Stomach (tissue), 9 donors: Measurements from ENCODE around the gene PSMB7. TPM values are rescaled to one million over a fixed set of nuclear protein-coding genes. Genes with fewer than 3 reads are reported as not detected.

Experiments
- DNase-seq, 2 donors: peaks; one replicate each; pipeline versions ENCODE4 v3.0.0 to v3.0.0-alpha.2; 2013 to 2019
- H3K27ac ChIP-seq, 5 donors: fragments of 200-600 bp in 4 of 5; sonication (generic) in 4 of 5; one replicate each; pipeline ENCODE4 v1.5.1; 2013 to 2019; ENCODE audit warnings: mild to moderate bottlenecking in 1 of 5, moderate library complexity in 1 of 5
- H3K27me3 ChIP-seq, 3 donors: fragments of 200-600 bp; sonication (generic); one replicate each; pipeline ENCODE4 v1.5.1; 2017 to 2019; ENCODE audit warnings: mixed run types in 1 of 3
- H3K36me3 ChIP-seq, 4 donors: fragments of 200-600 bp; sonication (generic); 1 replicate in 3 of 4; 2 replicates in 1 of 4; pipeline ENCODE4 v1.5.1; 2016 to 2019
- H3K4me1 ChIP-seq, 4 donors: fragments of 200-600 bp; sonication (generic); one replicate each; pipeline ENCODE4 v1.5.1; 2016 to 2019
- H3K4me3 ChIP-seq, 4 donors: fragments of 200-600 bp; sonication (generic) in 3 of 4; one replicate each; pipeline ENCODE4 v1.5.1; 2016 to 2019; ENCODE audit warnings: mild to moderate bottlenecking in 1 of 4
- H3K9me3 ChIP-seq, 4 donors: fragments of 200-600 bp; sonication (generic); one replicate each; pipeline ENCODE4 v1.5.1; 2016 to 2019
- EP300 ChIP-seq: sonication (generic); formaldehyde crosslinking; IDR thresholded peaks from one replicate; pipeline ENCODE4 v1.6.1; 2017; ENCODE audit warnings: antibody characterized with exemption
- POLR2A ChIP-seq, 4 donors: fragments of 450-650 bp; IDR thresholded peaks; one replicate each; pipeline ENCODE4 v1.6.1; 2016; ENCODE audit warnings: antibody characterized with exemption in 4 of 4, control low read depth in 2 of 4, mild to moderate bottlenecking in 1 of 4, moderate library complexity in 1 of 4
- POLR2AphosphoS5 ChIP-seq, 3 donors: sonication (generic); formaldehyde crosslinking; IDR thresholded peaks; one replicate each; pipeline ENCODE4 v1.6.1; 2016; ENCODE audit warnings: antibody characterized with exemption in 3 of 3
- WGBS, 5 donors: extraction: QIAGEN DNeasy Blood & Tissue Kit in 3 of 5; methylation state at CpG; one replicate each; pipeline versions ENCODE4 v1.1.5 to v1.1.7; 2013 to 2018; 5-methylcytosine and 5-hydroxymethylcytosine counted together
- intact Hi-C: fragments of 100-400 bp; cut with DNase I; formaldehyde crosslinking; loops from one replicate; pipeline ENCODE4 v1.15.1; 2023; ENCODE audit warnings: low total_unique reads
- polyA plus RNA-seq, 3 donors: library from polyadenylated mRNA; stranded (reverse); fragments of 200-250 nt; gene quantifications; one replicate each; pipeline ENCODE4 v1.2.3, GENCODE V29; 2013
- total RNA-seq, 5 donors: library from RNA; depleted of rRNA; stranded (reverse); fragments of >200 nt; gene quantifications; one replicate each; pipeline versions ENCODE4 v1.1.0 to v1.2.3, GENCODE V29; 2014 to 2016
- TF ChIP-seq, protein P1 (sequence below), 7 experiments: fragments of 450-650 bp in 4 of 7; fragments of 200-600 bp in 3 of 7; sonication (generic) in 3 of 7; IDR thresholded peaks; one replicate each; pipeline ENCODE4 v1.5.1; 2016 to 2019; ENCODE audit warnings: antibody characterized with exemption in 7 of 7, control low read depth in 2 of 7, mild to moderate bottlenecking in 1 of 7
- donor health status: healthy with polysubstance abuse.
- donor health status: Bipolar disorder and iron deficiency.
- donor health status: healthy.

Gene PSMB7
- total and polyA plus RNA-seq, 8 donors = 4.9 to 213 (median 118) TPM

DNA sequence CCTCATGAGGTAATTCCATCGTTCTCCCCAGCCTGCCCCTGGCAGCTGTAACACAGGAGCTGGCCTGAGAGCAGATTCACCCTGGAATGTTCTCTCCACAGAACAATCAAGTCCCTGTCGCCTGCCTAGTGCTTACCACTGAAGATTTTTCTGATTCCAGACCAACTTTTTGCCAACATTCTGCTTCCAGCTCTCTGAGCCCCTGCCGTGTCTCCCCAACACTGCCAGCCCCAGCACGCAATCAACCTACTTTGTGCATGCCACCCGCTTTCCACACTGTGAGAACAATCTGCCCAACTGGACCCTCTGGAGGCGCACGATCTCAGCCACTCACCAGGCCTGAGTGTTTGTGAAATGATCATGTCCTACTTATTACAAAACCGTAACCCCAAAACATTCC, 62.6 kb downstream of the PSMB7 start:
- no peaks in the 10 kb centered on the region for H3K9me3 ChIP-seq
- TF ChIP-seq EP300 (no peak), POLR2A (IDR thresholded peaks at IDR 0.05) (no peak), POLR2AphosphoS5 (IDR thresholded peaks at IDR 0.05) (no peak)
- TF ChIP-seq, protein P1, sequence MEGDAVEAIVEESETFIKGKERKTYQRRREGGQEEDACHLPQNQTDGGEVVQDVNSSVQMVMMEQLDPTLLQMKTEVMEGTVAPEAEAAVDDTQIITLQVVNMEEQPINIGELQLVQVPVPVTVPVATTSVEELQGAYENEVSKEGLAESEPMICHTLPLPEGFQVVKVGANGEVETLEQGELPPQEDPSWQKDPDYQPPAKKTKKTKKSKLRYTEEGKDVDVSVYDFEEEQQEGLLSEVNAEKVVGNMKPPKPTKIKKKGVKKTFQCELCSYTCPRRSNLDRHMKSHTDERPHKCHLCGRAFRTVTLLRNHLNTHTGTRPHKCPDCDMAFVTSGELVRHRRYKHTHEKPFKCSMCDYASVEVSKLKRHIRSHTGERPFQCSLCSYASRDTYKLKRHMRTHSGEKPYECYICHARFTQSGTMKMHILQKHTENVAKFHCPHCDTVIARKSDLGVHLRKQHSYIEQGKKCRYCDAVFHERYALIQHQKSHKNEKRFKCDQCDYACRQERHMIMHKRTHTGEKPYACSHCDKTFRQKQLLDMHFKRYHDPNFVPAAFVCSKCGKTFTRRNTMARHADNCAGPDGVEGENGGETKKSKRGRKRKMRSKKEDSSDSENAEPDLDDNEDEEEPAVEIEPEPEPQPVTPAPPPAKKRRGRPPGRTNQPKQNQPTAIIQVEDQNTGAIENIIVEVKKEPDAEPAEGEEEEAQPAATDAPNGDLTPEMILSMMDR (IDR thresholded peaks at IDR 0.05) = no peak
- DNase-seq = no peak
- no peak overlapping the region for H3K27ac ChIP-seq
- no peaks in the 10 kb centered on the region for H3K27me3 ChIP-seq
- intact Hi-C loops = no loop called here
- 85 to 92% (median 89%) methylated on average over 8 of the region's 8 CpGs for WGBS, 5 donors
- peaks cover 73 to 97% (median 95%) of the 10 kb centered on the region in 4 donors for H3K36me3 ChIP-seq
- H3K4me1 ChIP-seq = peaks cover 0 to 15% (median 2%) of the 10 kb centered on the region in 4 donors
- no peak overlapping the region for H3K4me3 ChIP-seq

DNA sequence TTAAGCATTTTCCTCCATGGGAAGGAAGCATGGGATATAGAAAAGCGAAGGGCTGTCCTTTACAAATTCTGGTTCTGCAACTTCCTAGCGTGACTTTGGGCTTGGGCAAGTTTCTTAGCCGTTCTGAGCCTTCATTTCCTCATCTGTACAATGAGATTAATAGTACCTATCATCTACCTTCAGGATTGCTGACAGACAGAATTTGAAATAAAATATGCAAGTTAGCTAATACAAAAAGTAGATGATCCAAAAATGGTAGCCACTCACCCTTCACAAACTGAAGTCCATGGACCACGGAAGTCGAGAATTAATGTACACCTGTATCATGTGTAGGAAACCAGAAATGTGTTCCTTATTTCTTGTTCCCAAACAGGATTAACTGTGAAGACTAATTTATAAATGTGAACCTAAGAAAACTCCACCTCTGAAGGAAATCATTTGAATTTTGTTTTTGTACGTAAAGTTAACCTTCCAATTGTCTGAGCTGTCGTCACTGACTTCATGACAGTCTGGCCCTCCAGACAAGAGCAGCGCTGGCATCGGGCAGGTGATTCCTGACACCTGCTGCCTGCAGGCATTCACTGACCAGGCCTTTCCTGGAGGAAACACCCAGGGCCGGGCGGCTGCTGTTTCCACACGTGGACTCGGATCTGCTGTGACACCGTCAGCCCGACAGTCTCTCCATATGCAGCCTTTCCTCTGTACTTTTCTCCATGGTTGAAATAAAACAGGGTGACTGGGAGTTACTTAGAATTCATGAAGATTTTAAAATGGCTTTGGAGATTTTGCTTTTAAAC, 63.4 kb downstream of the PSMB7 start:
- 81 to 88% (median 85%) methylated on average over 15 of the region's 15 CpGs for WGBS, 5 donors
- peaks cover 75 to 100% (median 100%) of the 10 kb centered on the region in 4 donors for H3K36me3 ChIP-seq

DNA sequence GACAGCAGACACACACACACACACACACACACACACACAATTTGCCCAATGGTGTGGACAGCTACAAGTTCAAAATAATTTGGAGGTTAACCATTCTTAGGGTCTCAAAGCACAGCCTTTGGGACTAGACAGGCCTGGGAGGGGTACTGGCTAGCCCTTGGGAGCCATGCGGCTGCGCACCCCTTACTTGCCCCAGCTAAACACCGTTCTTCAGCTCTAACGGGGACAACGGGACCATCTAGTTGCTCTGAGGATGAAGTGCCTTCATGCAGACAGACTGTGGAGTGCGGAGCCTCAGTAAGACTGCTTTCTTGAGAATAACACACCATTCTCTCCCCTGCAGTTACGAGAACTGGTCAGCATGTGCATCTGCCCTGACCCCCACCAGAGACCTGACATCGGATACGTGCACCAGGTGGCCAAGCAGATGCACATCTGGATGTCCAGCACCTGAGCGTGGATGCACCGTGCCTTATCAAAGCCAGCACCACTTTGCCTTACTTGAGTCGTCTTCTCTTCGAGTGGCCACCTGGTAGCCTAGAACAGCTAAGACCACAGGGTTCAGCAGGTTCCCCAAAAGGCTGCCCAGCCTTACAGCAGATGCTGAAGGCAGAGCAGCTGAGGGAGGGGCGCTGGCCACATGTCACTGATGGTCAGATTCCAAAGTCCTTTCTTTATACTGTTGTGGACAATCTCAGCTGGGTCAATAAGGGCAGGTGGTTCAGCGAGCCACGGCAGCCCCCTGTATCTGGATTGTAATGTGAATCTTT, 64.6 kb downstream of the PSMB7 start:
- no peak overlapping the region for H3K27ac ChIP-seq
- TF ChIP-seq EP300 (no peak), POLR2AphosphoS5 (IDR thresholded peaks at IDR 0.05) (no peak), POLR2A (IDR thresholded peaks at IDR 0.05) (no peak)
- TF ChIP-seq, protein P1 (IDR thresholded peaks at IDR 0.05) = no peak
- DNase-seq = no peak
- peaks cover 70 to 100% (median 100%) of the 10 kb centered on the region in 4 donors for H3K36me3 ChIP-seq
- peaks cover 0 to 8% (median 2%) of the 10 kb centered on the region in 4 donors for H3K4me1 ChIP-seq
- intact Hi-C loops = no loop called here
- H3K4me3 ChIP-seq = no peak overlapping the region
- 86 to 94% (median 89%) methylated on average over 16 of the region's 16 CpGs for WGBS, 5 donors
- H3K27me3 ChIP-seq = no peaks in the 10 kb centered on the region
- no peaks in the 10 kb centered on the region for H3K9me3 ChIP-seq

More for the DNA sequence above, 63.4 kb downstream of the PSMB7 start:
- intact Hi-C loops = no loop called here
- no peak for TF ChIP-seq POLR2A (IDR thresholded peaks at IDR 0.05)
- no peak for TF ChIP-seq POLR2AphosphoS5 (IDR thresholded peaks at IDR 0.05)
- TF ChIP-seq, protein P1 (IDR thresholded peaks at IDR 0.05) = no peak
- TF ChIP-seq EP300 = no peak
- no peak for DNase-seq
- H3K4me3 ChIP-seq = no peak overlapping the region
- no peaks in the 10 kb centered on the region for H3K27me3 ChIP-seq
- no peaks in the 10 kb centered on the region for H3K9me3 ChIP-seq
- H3K4me1 ChIP-seq = peaks cover 0 to 8% (median 2%) of the 10 kb centered on the region in 4 donors
- no peak overlapping the region for H3K27ac ChIP-seq

DNA sequence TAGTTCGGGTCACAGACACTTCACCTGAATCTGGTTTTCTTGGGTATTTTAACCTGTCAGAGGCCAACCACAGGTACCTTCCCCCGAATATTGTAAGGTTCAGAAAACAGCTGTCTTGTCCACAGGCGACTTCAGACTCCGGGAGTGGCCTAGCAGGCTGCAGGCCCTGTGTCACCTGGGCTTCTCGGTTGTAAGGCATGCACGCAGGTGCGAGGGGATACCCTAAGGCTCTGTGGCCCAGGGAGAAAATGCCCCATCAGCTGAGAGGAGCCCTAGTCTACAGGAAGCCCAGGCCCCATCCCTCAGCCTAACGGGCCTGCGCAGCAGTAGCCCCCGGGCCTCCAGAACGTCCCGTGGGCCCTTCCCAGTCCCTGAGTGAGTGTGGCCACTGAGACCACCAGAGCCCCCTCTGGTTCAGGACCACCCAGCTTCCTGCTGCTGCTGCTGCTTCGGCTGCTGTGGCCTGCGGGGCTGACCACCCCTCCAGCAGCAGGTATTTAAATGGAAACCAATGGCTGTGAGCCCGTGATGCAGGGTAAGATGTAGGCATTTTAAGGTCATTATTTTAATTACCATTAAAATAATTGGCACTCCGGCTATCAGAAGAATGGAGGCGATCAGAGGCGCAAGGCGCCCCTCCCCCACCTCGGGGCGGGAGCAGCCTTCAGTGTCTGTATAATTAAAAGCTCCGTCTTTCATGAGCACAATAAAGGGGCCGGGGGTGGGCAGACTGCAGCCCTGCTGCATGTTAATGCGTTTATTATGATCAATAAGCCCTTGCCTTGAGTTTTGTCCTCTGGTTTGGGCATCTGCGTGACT, 65.4 kb downstream of the PSMB7 start:
- Histone ChIP-seq H3K4me3 (no peak overlapping the region), H3K4me1 (peaks cover 0 to 8% (median 2%) of the 10 kb centered on the region in 4 donors), H3K9me3 (no peaks in the 10 kb centered on the region), H3K36me3 (peaks cover 66 to 100% (median 100%) of the 10 kb centered on the region in 4 donors), H3K27ac (no peak overlapping the region), H3K27me3 (no peaks in the 10 kb centered on the region)
- DNase-seq = no peak
- 90 to 94% (median 92%) methylated on average over 24 to 25 of the region's 25 CpGs for WGBS, 5 donors
- intact Hi-C loops = no loop called here
- TF ChIP-seq EP300 = no peak
